Fibroblast of mammary gland (primary cell): ENCODE data around the gene JARID2.

ENCODE experiments used
- DNase-seq: peaks from one replicate; pipeline ENCODE4 v3.0.0-alpha.2; 2010; ENCODE audit warnings: low read depth
- H3K4me3 ChIP-seq: 2 replicates; pipeline ENCODE4 v1.5.1; 2011; ENCODE audit warnings: low read depth, mild to moderate bottlenecking, low read length, moderate library complexity; ENCODE audit not compliant: control insufficient read depth
- TF ChIP-seq, protein P1 (sequence below): conservative IDR thresholded peaks from 2 replicates; pipeline ENCODE4 v1.5.1; 2011; ENCODE audit warnings: low read depth, low read length, inconsistent platforms; ENCODE audit not compliant: control insufficient read depth, insufficient read depth

The JARID2 gene

DNA sequence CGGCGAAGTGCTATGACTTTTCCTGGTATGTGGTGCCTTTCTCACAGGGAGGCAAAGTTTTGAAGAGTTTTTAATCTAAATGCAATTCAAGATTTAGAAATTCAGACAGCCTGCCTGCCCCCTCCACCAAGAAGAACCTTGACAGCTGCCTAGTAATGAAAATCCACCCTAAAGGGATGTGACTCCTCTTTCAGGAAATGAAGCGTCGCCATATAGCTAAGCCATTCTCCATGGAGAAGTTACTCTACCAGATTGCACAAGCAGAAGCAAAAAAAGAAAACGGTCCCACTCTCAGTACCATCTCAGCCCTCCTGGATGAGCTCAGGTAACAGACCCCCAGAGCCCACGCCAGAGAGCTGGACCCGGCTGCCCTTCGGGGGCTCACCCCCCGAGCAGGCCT lies 266.9 kb downstream of the JARID2 start:
- DNase-seq, result no peak
- H3K4me3 ChIP-seq, result no peak overlapping the region
- TF ChIP-seq, protein P1, sequence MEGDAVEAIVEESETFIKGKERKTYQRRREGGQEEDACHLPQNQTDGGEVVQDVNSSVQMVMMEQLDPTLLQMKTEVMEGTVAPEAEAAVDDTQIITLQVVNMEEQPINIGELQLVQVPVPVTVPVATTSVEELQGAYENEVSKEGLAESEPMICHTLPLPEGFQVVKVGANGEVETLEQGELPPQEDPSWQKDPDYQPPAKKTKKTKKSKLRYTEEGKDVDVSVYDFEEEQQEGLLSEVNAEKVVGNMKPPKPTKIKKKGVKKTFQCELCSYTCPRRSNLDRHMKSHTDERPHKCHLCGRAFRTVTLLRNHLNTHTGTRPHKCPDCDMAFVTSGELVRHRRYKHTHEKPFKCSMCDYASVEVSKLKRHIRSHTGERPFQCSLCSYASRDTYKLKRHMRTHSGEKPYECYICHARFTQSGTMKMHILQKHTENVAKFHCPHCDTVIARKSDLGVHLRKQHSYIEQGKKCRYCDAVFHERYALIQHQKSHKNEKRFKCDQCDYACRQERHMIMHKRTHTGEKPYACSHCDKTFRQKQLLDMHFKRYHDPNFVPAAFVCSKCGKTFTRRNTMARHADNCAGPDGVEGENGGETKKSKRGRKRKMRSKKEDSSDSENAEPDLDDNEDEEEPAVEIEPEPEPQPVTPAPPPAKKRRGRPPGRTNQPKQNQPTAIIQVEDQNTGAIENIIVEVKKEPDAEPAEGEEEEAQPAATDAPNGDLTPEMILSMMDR, result no peak

DNA sequence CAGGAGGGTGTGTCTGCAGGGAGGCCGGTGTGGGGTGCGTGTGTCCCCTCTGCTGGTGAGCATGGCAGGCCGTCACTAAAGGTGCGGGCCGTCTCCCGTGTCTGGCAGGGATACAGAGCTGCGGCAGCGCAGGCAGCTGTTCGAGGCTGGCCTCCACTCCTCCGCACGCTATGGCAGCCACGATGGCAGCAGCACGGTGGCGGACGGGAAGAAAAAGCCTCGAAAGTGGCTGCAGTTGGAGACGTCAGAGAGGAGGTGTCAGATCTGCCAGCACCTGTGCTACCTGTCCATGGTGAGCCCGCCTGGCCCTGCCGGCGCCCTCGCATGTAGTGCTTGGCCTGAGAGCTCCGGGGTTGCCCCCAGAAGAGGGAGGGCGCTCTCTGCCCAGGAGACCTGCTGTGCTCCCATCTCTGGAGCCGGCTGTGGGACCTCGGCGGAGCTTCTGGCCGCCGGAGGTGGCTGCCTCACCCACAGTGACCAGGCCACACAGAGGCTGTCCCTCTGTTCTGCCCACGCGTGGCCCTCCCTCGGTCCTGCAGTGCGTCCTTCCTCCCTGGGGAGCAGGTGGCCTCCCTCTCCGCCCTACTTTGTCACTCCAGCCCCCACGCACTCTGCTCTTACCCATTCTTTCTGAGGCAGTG lies 267.4 kb downstream of the JARID2 start:
- no peak overlapping the region for H3K4me3 ChIP-seq
- no peak for DNase-seq
- TF ChIP-seq, protein P1, result no peak

DNA sequence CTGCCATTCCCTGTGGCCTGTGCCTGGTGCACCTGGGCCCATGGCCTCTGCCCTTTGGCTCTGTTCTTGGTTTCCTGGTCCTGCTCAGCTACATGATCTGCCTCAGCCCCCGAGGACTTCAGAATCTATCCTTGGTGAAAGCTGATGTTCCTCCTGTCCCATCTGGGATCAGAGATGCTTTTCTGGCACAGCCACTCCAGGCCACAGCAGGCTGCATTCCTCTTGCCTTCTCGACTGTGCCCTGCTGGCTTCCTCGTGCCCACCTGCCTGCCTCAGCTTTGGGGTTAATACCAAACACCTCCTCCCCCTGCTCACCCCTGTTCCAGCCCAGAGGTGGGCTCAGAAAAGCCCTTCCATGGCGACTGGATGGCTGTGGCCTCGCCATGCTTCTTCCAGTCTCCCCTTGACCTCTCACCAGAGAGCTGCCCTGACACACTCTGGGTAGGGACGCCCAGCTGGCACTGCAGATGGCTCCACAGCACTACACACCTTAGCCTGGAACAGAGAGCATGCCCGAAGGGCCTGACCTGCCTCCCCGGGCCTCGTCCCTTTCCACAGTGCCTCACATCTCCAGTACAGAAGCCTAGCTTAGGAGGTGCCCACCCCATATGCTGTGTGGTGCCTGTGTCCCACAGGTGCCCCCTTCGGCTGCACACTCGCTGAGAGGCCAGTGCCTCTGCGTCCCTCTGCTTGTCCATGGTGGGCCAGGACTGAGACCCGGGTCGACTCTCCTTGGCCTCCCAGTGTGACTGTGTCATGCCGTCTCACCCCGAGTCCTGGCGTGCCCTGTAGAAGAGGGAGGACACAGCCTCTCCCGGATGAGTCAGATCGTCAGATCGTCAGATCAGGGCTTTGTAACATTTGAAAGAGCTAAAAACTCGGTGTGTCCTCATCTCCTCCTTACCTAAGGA lies 268.2 kb downstream of the JARID2 start:
- no peak for DNase-seq
- TF ChIP-seq, protein P1, result no peak
- H3K4me3 ChIP-seq, result no peak overlapping the region

DNA sequence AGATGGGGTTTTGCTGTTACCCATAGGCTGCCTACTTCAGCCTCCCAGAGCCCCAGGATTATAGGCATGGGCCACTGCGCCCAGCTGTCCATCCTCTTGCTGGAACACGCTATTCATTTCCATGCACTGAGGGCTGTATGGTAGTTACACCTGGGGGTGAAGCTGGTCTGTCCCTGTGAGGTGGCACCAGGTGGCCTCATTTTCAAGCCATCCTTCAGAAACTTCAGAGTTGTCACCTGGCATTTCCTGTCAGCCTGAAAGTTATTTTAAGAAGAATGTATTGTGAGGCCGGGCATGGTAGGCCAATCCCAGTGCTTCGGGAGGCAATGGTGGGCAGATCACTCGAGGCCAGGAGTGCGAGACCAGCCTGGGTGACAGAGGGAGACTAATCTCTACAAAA lies 269.4 kb downstream of the JARID2 start:
- DNase-seq, result no peak
- TF ChIP-seq, protein P1, result no peak
- H3K4me3 ChIP-seq, result no peak overlapping the region

DNA sequence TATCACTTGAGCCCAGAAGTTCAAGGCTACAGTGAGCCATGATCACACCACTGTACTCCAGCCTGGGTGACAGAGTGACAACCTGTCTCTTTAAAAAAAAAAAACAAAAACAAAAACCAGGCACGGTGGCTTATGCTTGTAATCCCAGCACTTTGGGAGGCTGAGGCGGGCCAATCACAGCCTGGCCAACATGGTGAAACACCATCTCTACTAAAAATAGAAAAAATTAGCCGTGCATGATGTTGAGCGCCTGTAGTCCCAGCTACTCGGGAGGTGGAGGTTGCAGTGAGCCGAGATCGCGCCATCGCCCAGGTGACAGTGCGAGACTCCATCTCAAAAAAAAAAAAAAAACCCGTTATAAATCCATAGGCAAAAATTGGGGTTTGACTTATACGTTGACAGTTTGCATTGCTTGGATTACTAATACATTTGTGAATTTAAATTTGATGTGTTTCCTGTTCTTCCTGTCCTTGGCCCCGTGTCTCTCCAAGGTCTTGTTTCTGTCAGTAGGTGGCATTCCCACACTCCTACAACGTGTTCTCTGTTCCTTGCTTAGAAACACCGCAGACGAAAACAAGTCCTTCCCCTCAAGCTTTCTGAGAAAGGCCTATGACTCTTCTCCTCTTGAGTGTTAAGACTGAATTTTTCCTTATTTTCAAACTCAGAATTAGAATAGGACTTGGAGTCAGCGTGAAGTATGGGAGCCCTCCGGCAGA lies 269.9 kb downstream of the JARID2 start:
- DNase-seq, result no peak
- H3K4me3 ChIP-seq, result no peak overlapping the region
- TF ChIP-seq, protein P1, result no peak

DNA sequence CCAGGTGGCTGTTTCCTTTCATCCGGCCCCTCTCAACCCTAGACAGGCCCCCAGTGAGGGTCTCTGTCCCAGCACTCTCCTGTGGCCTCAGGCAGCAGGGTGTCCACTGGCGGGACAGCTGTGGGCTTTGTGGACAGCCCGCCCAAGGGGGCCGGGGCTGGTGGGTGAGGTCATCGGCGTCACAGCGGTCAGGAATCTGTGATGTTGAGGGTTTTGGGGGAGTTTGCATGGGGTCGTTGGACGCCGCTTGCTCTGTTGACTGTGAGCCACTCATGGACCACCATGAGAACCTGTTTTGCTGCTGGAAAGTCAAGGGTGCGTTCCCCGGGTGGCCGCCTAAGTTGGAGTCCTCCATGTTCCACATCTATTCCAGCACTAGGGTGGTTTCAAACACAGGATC lies 270.5 kb downstream of the JARID2 start:
- TF ChIP-seq, protein P1, result no peak
- no peak for DNase-seq
- H3K4me3 ChIP-seq, result no peak overlapping the region
